HG02763 (cell line): ENCODE measurements around the gene ADAMTS3.
"Not testable (repeated sequence)": the region's sequence is repeated elsewhere in the genome, so short reads cannot be mapped to it uniquely, and the experiment has no call there.

Source experiments
- ATAC-seq: cut with Tn5 transposase; IDR thresholded peaks from one replicate; pipeline ENCODE4 v1.9.1; 2021; ENCODE audit warnings: mild to moderate bottlenecking, moderate library complexity; ENCODE audit not compliant: unreplicated experiment

The ADAMTS3 gene

DNA sequence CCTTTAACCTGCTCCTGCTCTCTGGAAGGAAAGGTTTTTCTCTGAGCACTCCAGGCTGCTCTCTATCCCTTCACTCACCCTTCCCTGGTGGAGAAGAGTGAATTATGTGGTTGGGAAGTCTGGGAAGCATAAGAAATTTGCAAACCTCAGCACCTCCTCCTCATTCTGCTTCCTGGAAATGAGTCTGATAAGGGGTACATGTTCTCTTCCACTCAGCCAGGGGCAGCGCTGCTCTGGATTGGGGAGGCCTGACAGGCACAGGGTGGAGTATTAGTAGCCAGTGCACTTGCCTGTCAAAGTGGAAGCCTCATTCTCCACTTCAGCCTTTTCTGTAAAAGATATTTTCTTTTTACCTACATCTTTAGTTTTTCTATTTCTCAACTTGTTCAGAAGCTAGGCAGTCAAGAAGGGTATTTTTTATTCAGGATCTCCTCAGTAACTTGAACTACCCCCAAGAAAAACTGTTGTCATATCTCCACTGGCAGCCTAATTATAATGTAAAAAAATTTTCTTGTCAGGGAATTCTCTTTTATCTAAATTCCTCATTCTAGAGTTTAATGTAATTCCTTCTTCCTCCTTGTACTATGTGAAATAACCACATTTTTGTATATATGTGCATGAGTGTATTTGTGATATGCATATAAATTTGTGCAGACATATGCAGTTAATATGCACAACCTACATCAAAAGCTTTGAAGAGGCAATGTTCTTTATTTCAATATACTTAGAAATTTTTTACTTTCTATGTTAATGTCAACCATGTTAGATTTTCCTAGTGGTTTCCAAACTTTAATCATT lies 15.3 kb downstream of the ADAMTS3 start:
- ATAC-seq = no peak

DNA sequence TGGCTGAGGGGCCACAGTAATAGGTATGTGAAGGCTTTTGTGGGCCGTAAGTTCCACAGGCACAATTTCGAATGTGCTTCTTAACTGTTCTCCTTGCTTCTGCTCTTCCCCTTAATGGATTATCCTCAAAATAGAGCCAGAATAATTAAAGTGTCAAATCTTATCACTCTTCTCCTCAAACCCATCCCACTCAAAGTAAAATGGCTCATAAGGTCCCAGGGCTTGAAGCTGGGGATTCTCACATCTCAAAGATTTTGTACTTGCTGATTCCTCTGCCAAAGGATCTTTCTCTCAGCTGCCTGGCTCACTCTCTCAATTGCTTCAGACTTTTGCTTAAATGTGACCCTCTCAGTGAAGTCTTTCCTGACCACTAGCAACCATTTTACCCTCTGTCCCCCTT lies 16.6 kb downstream of the ADAMTS3 start:
- ATAC-seq = no peak

DNA sequence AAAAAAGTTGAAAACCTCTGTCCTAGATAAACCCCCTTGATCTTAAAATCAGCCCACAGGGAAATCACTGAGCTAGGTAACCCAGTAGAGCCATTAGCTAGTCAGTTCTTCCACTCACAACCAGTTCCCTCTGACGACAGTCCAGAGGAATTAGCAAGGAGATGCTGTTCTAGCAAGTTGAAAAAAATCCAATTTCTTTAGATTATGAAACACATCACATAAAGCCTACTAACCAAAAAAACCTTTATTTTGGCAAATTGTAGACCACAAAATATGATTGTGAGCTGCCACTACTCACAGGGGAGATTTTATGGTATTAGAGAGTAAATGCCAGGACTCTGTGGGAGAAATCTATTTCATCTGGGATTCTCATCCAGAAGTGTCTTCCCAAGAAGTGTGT lies 22.6 kb downstream of the ADAMTS3 start:
- no peak for ATAC-seq

DNA sequence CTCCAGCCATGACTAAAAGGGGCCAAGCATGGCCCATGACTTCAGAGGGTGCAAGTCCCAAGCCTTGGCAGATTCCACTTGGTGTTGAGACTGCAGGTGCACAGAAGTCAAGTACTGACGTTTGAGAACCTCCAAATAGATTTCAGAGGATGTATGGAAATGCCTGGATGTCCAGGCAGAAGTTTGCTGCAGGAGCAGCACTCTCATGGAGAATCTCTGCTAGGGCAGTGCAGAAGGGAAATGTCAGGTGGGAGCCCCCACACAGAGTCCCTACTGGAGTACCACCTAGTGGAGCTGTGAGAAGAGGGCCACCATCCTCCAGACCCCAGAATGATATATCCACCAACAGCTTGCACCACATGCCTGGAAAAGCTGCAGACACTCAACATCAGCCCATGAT lies 28.3 kb downstream of the ADAMTS3 start:
- not testable (repeated sequence) for ATAC-seq

DNA sequence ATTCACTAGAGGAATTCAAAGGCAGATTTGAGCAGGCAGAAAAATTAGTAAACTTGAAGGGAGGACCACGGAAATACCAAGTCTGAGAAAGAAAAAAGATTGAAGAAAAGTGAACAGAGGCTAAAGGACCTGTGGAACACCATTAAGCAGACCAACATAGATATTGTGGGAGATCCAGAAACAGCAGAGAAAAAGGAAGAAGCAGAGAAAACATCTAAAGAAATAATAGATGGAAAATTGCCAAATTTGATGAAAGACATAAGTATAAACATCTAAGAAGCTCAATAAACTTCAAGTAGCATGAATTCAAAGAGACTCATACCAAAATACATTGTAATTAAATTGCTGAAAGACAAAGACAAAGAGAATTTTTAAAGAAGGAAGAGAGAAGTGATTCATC lies 31.0 kb downstream of the ADAMTS3 start:
- no peak for ATAC-seq

DNA sequence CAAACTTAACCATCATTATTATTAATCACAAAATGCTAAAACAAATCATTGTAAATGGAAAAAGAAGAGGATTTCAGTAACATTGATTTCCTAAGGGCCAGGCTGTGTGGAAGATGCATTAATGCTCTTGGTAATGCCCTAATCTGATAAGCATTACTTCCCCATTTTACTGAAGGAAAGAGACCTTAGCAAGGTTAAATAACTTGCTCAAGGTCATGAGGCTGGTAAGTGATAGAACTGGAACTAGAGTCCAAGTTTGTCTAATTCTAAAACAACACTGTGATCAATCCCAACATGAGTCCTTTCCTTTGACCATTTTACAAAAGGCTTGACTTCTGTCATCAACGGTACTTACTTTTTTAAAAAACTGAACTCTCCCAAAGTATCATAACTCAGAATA lies 32.6 kb downstream of the ADAMTS3 start:
- ATAC-seq = no peak

DNA sequence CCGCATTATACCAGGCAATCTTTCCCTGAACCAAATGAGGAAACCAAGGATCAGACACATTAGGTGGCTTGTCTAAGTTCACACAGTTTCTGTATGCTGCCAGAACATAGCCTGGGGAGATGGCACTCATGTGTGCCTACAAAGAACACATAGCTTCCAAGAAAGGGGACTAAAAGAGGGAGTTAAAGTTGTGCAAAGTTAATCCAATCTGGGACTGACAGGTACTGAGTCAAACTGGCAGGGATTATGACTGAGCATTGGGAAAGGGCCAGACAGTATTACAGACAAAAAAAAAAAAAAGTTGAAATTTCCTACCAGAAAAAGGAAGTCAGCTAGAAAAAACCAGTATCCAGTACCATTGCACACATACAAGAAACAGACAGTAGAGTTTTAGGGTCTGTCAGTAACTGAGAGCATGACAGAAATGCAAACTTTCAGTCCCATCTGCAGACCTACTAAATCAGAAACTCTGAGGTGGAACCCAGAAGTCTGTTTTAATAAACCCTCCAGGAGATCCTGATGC lies 37.2 kb downstream of the ADAMTS3 start:
- ATAC-seq = no peak

DNA sequence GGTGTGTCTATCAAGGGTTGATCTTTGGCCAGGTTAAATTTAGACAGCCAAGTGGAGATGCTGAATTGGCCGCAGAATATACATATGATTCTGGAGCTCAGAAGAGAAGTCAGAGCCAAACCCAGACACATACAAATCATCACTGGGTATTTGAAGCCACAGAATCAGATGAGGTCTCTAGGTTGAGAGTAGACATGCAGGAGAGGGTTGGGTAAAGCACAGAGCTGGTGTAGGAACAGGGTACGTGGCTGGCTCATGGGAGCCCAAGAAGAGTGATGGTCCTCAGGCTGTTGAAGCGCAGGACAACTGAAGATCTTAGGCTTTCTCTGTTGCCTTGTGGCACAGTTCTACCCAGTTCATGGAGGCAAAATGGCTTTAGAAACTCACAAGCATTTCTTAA lies 37.7 kb downstream of the ADAMTS3 start:
- ATAC-seq = no peak

DNA sequence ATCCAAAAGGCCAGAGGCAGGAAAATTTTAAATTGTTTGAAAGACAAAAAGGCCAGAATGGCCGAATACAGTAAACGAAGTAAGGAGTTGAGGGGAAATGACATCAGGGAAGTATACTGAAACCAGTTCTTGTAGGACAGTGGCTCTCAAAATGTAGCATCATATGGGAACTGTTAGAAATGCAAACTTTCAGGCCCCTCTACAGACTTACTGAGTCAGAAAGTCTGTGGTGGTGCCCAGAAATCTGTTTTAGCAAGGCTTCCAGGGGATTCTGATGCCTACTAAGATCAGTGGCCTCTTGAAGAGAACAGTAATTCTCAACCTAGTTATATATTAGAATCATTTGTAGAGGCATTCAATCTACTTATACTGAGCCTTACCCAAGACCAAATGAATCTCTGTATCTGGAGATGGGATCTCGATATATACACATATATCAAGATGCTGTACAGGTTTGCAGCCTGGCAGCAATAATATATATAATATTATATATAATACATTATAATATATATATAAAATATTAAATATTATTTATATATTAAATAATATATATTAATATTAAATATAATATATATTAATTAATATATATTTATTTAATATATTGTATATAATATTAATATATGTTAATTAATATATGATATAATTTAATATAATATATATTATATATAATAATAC lies 39.7 kb downstream of the ADAMTS3 start:
- no peak for ATAC-seq

DNA sequence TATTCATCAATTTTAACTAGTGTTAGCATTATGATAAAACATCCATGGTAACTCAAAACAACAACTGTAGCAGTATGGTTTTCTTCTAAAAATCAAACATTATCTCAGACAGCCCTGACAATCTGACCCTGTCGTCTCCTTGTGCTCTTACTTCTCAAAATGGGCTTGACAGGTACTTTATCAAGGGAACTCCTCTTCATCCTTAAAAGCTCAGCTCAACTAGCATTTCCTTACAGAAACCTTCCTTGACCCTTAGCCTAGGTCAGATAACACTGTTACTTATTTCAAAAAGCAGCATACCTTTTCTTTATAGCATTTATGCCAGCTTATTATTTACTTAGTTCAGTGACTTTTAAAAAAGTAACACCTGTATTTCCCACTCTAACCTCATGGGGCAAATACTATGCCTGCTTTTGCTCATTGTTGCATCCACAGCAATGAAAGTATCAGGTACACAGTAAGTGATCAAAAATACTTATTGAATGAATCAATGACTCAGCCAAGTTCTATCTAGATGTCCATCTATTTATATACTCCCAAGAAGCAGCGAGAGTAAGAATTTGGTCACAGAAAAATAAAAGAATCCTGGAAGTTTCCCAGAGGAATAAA lies 41.9 kb downstream of the ADAMTS3 start:
- no peak for ATAC-seq

DNA sequence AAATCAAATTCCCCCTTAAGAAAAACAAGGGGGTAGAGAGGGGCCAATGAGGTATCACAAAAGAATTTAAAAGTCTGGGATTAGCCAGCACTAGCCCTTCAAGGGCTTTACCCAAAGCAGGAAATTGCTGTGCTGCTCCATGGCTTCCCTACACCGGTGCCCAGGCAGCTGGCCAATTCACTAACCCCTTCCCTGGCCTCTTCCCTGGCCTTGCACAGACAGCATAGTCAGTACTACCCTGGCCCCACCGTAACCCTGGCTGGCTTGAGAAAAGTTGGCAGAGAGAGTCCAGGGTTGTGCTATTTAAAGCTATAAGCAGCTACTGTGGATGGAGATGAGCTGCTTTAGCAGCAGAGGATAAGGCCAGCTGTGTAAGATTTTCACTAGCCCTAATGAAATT lies 43.1 kb downstream of the ADAMTS3 start:
- no peak for ATAC-seq

DNA sequence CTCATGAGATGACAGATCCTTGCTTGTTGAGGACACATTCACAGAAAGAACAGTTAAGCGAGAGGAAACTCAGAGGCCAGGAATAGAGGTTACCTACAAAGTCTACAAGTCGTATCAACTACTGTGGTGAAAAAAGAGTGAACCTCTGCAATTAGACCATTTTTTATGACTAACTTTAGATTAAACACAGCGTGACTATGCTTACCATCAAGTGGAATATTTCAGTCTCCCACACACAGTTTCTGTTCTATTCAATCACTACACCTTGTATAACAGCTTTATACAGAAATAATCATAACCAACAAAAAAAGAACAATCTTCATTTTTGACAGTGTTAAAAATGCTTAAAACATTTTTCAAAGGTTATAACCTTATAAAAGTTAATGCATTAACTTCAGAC lies 46.6 kb downstream of the ADAMTS3 start:
- no peak for ATAC-seq

DNA sequence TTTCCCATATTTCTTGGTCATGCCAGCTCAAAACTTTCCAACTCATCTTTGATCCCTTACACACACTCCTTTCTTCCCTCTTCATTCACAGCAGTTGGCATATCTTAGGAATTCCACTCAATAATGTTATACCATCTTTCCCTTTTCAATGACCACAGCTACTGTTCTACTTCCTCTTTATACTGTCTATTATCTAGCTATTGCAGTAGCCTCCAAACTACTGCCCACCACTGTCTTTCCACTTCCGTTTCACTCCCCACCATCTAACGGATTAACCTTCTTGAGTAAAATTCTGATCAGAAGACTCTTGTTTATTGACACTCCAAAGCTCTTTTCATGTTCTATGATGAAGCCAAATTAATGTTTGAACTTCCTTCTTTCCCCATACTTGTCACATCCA lies 55.8 kb downstream of the ADAMTS3 start:
- no peak for ATAC-seq

DNA sequence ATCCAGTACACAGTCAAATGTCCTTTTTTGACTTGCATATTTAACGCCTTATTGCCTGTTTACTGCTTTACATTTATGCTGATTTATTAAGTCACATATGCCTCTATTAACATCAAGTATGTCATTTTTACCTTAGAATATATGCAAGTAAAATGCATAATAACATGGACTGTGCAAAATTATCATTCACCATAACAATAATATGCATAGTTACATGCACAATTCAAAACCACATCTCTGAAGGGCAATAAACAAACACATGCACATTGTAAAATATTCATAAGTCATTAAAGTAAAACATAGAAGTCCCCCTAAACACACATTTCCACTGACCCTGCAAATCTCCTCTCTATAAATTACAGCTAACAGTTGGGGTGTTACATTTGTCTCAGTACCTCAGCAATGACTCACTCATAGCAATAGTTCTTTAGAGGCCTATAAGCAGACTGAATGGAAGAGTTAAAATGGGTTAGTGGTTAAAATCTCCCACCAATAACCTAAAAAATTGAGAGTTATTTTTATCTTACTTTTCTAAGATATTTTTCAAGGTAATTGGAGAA lies 61.1 kb downstream of the ADAMTS3 start:
- ATAC-seq = no peak

DNA sequence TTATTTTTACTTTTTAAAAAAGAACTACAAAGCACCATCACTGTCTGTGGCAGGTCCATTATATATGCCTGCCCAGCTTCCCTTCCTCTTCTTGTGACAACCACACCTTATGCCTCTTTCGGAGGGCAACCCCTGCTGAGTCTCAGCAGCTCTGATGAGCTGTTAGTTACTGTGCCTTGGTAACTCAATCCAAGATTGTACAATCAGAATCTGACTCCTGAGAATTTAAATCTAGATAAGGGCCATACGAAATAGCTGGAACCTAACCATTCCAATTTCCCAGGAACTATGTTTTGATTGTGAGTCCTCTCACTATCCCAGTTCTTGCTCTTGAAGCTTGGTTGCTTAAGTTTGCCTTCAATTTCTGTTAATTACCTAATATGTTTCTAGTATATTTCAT lies 61.9 kb downstream of the ADAMTS3 start:
- no peak for ATAC-seq

DNA sequence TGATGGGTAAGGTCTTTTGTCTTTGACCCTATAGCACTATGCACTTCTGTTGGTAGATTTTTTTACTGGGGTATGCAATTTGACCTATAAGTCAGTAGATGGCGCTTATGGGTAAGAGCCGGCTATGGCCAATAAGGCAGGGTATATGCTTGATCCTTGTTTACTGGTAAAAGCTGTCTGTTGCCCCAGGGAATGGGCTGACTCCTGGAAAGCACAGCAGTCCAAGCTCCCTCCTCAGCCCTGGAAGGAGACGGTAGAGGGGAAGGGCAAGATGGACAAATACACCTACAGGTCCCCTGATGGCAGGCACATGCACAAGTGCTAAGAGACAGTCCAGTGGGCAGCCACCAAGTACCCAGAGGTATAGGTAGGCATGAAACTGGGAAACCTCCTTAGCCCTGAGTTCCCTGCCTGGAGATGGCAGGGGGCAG lies 63.7 kb downstream of the ADAMTS3 start:
- ATAC-seq = peak; percentile 88

DNA sequence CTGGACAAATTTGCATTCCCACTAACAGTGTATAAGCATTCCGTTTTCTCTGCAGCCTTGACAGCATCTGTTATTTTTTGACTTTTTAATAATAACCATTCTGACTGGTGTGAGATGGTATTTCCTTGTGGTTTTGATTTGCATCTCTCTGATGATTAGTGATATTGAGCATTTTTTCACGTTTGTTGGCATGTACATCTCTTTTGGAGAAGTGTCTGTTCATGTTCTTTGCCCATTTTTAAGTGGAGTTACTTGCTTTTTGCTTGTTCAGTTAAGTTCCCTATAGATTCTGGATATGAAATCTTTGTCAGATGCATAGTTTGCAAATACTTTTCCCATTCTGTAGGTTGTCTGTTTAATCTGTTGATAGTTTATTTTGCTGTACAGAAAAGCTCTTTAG lies 68.8 kb downstream of the ADAMTS3 start:
- no peak for ATAC-seq

DNA sequence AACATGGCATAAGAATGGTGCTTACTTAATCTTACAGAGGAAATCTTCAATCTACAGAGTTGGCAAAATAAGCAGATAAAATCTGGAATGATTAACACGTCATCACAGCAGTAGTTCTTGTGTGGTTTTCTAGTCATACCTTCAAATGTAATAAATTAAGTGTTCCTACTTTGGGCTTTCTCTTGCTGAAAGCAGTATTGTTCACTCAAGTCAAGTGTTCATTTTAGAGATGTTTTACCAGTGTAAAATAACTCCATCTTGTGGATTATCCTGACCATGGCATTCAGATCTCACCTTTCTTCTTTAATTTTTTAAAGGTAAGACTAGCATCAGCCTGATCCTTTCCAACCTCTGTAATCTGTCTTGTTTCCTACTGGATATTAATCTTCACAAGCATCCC lies 72.9 kb downstream of the ADAMTS3 start:
- ATAC-seq = no peak

DNA sequence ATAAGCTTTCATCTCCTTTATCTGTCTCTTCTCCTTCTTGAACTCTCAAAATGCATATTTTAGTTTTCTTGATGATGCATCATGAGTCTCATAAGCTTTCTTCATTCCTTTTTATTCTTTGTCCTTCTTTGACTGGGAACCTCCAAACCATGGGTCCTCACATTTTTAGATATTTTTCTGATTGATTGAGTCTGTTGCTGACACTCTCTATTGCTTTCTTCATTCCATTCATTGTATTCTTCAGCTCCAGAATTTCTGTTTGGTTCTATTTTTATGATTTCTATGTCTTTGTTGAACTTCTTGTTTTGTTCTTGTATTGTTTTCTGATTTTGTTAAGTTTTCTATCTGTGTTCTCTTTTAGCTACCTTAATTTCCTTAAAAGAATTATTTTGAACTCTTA lies 74.9 kb downstream of the ADAMTS3 start:
- no peak for ATAC-seq

DNA sequence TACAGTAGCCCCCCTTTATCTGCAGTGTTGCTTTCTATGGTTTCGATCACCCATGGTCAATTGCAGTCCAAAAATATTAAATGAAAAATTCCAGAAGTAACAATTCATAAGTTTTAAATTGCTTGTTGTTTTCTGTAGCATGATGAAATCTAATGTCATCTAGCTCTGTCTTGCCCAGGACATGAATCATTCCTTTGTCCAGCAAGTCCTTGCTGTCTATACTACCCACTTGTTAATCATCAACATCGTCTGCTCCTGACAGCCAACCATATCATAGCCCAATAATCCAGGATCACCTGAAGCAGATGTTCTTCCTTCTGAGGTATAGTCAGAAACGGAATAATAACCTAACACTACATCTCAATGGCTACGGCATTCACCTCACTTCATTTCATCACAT lies 79.8 kb downstream of the ADAMTS3 start:
- ATAC-seq = no peak

DNA sequence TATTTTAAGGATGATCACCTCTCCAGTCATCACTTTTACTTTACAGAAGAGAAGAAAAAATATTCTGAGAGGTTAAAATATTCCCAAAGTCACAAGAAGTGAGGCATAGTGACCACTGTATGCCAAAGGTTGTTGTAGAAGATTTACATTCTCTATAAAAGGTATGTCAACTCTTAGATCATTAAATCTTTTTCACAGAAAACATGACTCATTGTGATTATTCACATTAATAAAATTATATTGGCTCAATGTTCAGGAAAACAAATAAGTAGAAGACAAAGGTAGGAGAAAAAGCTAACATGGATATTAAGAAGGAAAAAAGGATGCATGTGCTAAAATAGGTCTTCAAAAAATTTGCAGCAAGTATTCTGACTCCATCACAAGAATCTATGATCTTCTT lies 82.0 kb downstream of the ADAMTS3 start:
- no peak for ATAC-seq

DNA sequence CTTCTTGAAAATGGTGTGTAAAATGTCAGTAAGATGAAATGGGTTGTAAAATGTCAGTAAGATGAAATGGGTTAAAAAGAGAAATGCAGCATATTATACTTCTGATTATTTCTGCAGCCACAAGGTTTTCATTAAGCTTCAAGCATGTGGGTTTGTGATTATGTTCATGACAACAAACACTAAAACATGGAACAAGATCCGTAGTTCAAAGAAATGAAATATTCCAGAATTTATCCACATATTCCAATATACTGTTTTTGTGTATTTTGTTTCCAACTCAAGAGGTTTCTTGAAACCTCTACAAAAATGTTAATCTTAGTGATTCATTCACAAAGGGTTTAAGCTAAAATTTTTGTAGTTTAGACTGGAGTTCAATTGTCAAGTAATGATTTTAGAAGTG lies 84.0 kb downstream of the ADAMTS3 start:
- ATAC-seq = no peak
